ENCODE results near the gene TRIM2. TPM values are rescaled to one million over a fixed set of nuclear protein-coding genes. Genes with fewer than 3 reads are reported as not detected.

Gene TRIM2
- polyA plus RNA-seq, 1 of the 3 experiments (the other 2 are of a cell fraction), result 16.4 TPM

GRCh38 chr4:153209410-153209809 is 5.2 kb downstream of the TRIM2 start:
- Histone ChIP-seq H2AFZ (ENCODE audit: low read depth) (no peak overlapping the region), H3K79me2 (ENCODE audit: insufficient read depth) (no peaks in the 10 kb centered on the region), H3K9me2 (no peaks in the 10 kb centered on the region), H4K20me1 (ENCODE audit: insufficient read depth) (no peaks in the 10 kb centered on the region), H3K4me2 (no peak overlapping the region), H3K4me3 (ENCODE audit: low read depth in 2 of 2, low read length in 1 of 2) (no peak overlapping the region), H3K4me1 (ENCODE audit: control insufficient read depth in 1 of 2, insufficient read depth in 2 of 2, low read depth in 1 of 2, low read length in 1 of 2) (peaks cover 0 to 11% of the 10 kb centered on the region in 2 experiments; a peak in 2 of 4 replicates), H3K9ac (no peak overlapping the region), H3K27me3 (ENCODE audit: insufficient read depth) (no peaks in the 10 kb centered on the region), H3K27ac (ENCODE audit: low read depth in 2 of 2, low read length in 1 of 2) (no peak overlapping the region), H3K36me3 (replicated peaks in 1 of 2; ENCODE audit: control insufficient read depth in 1 of 2, insufficient read depth in 2 of 2, low read length in 1 of 2) (no peaks in the 10 kb centered on the region), H3K9me3 (no peaks in the 10 kb centered on the region), H3F3A (replicated peaks; ENCODE audit: insufficient read depth) (no peaks in the 10 kb centered on the region)
- DNase-seq, result no peak
- 74% methylated on average over 5 of the region's 5 CpGs for WGBS (ENCODE audit: low lambda C conversion rate)
- TF ChIP-seq NFIC (IDR thresholded peaks at IDR 0.05; ENCODE audit: borderline replicate concordance), result no peak
- TF ChIP-seq CTCF (IDR thresholded peaks at IDR 0.05), result no peak
- no peak for TF ChIP-seq TCF12 (IDR thresholded peaks at IDR 0.05)
- TF ChIP-seq TEAD4 (IDR thresholded peaks at IDR 0.05; ENCODE audit: borderline replicate concordance, insufficient read depth), result no peak
- TF ChIP-seq SMC3 (IDR thresholded peaks at IDR 0.05; ENCODE audit: low read depth, low read length), result no peak
- TF ChIP-seq GATA2 (CRISPR knock-in tag; IDR thresholded peaks at IDR 0.05), result no peak
- TF ChIP-seq SIN3A (IDR thresholded peaks at IDR 0.05; ENCODE audit: borderline replicate concordance, low read depth, low read length), result no peak
- TF ChIP-seq, protein P1, sequence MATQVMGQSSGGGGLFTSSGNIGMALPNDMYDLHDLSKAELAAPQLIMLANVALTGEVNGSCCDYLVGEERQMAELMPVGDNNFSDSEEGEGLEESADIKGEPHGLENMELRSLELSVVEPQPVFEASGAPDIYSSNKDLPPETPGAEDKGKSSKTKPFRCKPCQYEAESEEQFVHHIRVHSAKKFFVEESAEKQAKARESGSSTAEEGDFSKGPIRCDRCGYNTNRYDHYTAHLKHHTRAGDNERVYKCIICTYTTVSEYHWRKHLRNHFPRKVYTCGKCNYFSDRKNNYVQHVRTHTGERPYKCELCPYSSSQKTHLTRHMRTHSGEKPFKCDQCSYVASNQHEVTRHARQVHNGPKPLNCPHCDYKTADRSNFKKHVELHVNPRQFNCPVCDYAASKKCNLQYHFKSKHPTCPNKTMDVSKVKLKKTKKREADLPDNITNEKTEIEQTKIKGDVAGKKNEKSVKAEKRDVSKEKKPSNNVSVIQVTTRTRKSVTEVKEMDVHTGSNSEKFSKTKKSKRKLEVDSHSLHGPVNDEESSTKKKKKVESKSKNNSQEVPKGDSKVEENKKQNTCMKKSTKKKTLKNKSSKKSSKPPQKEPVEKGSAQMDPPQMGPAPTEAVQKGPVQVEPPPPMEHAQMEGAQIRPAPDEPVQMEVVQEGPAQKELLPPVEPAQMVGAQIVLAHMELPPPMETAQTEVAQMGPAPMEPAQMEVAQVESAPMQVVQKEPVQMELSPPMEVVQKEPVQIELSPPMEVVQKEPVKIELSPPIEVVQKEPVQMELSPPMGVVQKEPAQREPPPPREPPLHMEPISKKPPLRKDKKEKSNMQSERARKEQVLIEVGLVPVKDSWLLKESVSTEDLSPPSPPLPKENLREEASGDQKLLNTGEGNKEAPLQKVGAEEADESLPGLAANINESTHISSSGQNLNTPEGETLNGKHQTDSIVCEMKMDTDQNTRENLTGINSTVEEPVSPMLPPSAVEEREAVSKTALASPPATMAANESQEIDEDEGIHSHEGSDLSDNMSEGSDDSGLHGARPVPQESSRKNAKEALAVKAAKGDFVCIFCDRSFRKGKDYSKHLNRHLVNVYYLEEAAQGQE (IDR thresholded peaks at IDR 0.05; ENCODE audit: low read depth, low read length), result no peak
- no peak for TF ChIP-seq NRF1 (IDR thresholded peaks at IDR 0.05; ENCODE audit: low read depth, low read length)
- TF ChIP-seq YY1 (IDR thresholded peaks at IDR 0.05; ENCODE audit: low read depth), result no peak
- no peak for TF ChIP-seq IRF3 (IDR thresholded peaks at IDR 0.05; ENCODE audit: low read depth, low read length)
- TF ChIP-seq ELF1 (IDR thresholded peaks at IDR 0.05), result no peak
- TF ChIP-seq RAD21 (IDR thresholded peaks at IDR 0.05; ENCODE audit: low read length), result no peak
- no peak for TF ChIP-seq CHD2 (IDR thresholded peaks at IDR 0.05; ENCODE audit: low read length, partially characterized antibody)
- no peak for TF ChIP-seq ZBTB33 (IDR thresholded peaks at IDR 0.05; ENCODE audit: borderline replicate concordance, low read depth)
- TF ChIP-seq, protein P2, sequence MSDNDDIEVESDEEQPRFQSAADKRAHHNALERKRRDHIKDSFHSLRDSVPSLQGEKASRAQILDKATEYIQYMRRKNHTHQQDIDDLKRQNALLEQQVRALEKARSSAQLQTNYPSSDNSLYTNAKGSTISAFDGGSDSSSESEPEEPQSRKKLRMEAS (IDR thresholded peaks at IDR 0.05; ENCODE audit: low read depth), result no peak
- no peak for TF ChIP-seq EP300 (IDR thresholded peaks at IDR 0.05; ENCODE audit: borderline replicate concordance in 1 of 2, low read depth in 1 of 2, low read length in 1 of 2)
- no peak for TF ChIP-seq GABPA (IDR thresholded peaks at IDR 0.05; ENCODE audit: low read depth)
- TF ChIP-seq RFX5 (IDR thresholded peaks at IDR 0.05; ENCODE audit: low read length), result no peak
- ChIA-PET POLR2A (no interaction called here), CTCF (interaction anchor here (0.9 kb wide), 1 partner anchor 66 kb away, joined by 3 read pairs; no protein-coding TSS in a partner anchor)
